Lower leg skin (tissue), 3 donors: ENCODE measurements around the gene SPI1.

Experiments used
- POLR2A ChIP-seq, 2 donors: fragments of 450-650 bp; IDR thresholded peaks; one replicate each; pipeline ENCODE4 v1.6.1; 2016 to 2017; ENCODE audit warnings: antibody characterized with exemption in 2 of 2, mild to moderate bottlenecking in 1 of 2, moderate library complexity in 1 of 2
- TF ChIP-seq, protein P1 (sequence below), 3 donors: fragments of 450-650 bp; IDR thresholded peaks; one replicate each; pipeline ENCODE4 v1.5.1; 2016; ENCODE audit warnings: antibody characterized with exemption in 3 of 3, mild to moderate bottlenecking in 3 of 3, moderate library complexity in 2 of 3

DNA sequence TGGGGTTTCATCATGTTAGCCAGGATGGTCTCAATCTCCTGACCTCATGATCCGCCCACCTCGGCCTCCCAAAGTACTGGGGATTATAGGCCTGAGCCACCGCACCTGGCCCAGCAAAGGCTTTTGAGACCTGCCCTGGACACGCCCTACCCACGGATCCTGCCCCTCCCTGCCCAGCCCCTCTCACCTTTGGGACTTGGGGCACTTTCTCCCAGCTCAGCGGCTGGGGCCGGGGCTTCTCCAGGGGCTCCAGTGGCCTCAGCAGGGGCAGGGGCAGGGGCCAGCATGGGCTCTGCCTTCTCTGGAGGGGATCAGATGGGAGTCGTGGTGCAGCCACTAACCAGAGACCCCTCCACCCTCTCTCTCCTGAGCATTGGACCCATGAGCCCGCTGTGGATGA lies 28.0 kb downstream of the SPI1 start:
- TF ChIP-seq, protein P1, sequence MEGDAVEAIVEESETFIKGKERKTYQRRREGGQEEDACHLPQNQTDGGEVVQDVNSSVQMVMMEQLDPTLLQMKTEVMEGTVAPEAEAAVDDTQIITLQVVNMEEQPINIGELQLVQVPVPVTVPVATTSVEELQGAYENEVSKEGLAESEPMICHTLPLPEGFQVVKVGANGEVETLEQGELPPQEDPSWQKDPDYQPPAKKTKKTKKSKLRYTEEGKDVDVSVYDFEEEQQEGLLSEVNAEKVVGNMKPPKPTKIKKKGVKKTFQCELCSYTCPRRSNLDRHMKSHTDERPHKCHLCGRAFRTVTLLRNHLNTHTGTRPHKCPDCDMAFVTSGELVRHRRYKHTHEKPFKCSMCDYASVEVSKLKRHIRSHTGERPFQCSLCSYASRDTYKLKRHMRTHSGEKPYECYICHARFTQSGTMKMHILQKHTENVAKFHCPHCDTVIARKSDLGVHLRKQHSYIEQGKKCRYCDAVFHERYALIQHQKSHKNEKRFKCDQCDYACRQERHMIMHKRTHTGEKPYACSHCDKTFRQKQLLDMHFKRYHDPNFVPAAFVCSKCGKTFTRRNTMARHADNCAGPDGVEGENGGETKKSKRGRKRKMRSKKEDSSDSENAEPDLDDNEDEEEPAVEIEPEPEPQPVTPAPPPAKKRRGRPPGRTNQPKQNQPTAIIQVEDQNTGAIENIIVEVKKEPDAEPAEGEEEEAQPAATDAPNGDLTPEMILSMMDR (IDR thresholded peaks at IDR 0.05), result no peak
- no peak for TF ChIP-seq POLR2A (IDR thresholded peaks at IDR 0.05)
